OCI-LY7 (cell line): ENCODE results near the gene TAS2R30. TPM values are rescaled to one million over a fixed set of nuclear protein-coding genes. Genes with fewer than 3 reads are reported as not detected.

Source experiments
- BruUV-seq: library from RNA; stranded (reverse); fragments of 400-500 nt; replicated peaks from 2 replicates; lab custom pipeline; 2021; lab: Mats Ljungman, UMichigan
- CTCF ChIA-PET: fragments of 300-600 bp; sonication (Branson Sonifier 250); formaldehyde crosslinking; loops from one replicate; lab custom pipeline; 2022; ENCODE audit warnings: antibody characterized with exemption; ENCODE audit not compliant: unreplicated experiment; lab: Charles Lee
- POLR2A ChIA-PET: fragments of 300-600 bp; sonication (Branson Sonifier 250); formaldehyde crosslinking; loops from one replicate; lab custom pipeline; 2022; ENCODE audit warnings: antibody characterized with exemption; lab: Charles Lee
- DNase-seq: peaks from one replicate; pipeline ENCODE4 v3.0.0-alpha.2; 2015; ENCODE audit warnings: low spot score
- H2AFZ ChIP-seq: fragments of 200-600 bp; sonication (generic), shearing (Covaris generic); 2 replicates; pipeline ENCODE4 v1.6.1; 2014; ENCODE audit warnings: mild to moderate bottlenecking, antibody characterized with exemption, low read length, moderate library complexity
- H3K27ac ChIP-seq: fragments of 200-600 bp; sonication (generic); 2 replicates; pipeline ENCODE4 v1.5.1; 2014; ENCODE audit warnings: mixed run types, low read depth, mild to moderate bottlenecking, moderate library complexity, low read length, inconsistent platforms; ENCODE audit not compliant: poor library complexity, severe bottlenecking
- H3K36me3 ChIP-seq: fragments of 200-600 bp; sonication (generic); 2 replicates; pipeline ENCODE4 v1.6.1; 2014; ENCODE audit warnings: mild to moderate bottlenecking, antibody characterized with exemption, low read length, moderate library complexity, mixed read lengths; ENCODE audit not compliant: insufficient read depth
- H3K4me1 ChIP-seq: fragments of 200-600 bp; sonication (generic); 2 replicates; pipeline ENCODE4 v1.5.1; 2014; ENCODE audit warnings: mild to moderate bottlenecking, low read length; ENCODE audit not compliant: insufficient read depth, poor library complexity, severe bottlenecking
- H3K4me2 ChIP-seq: fragments of 200-600 bp; sonication (generic); 2 replicates; pipeline ENCODE4 v1.6.1; 2014; ENCODE audit warnings: mild to moderate bottlenecking, low read length
- H3K4me3 ChIP-seq: fragments of 200-600 bp; sonication (generic); 2 replicates; pipeline ENCODE4 v1.5.1; 2014; ENCODE audit warnings: mild to moderate bottlenecking, low read depth, low read length; ENCODE audit not compliant: poor library complexity, severe bottlenecking
- H3K79me2 ChIP-seq: fragments of 200-600 bp; sonication (generic); 2 replicates; pipeline ENCODE4 v1.6.1; 2016; ENCODE audit warnings: low read depth, mild to moderate bottlenecking, low read length, moderate library complexity, mixed read lengths; ENCODE audit not compliant: insufficient read depth
- H3K9me2 ChIP-seq: fragments of 200-600 bp; sonication (generic); 2 replicates; pipeline ENCODE4 v1.6.1; 2016; ENCODE audit warnings: mild to moderate bottlenecking, low read length, mixed read lengths; ENCODE audit not compliant: insufficient read depth
- H3K9me3 ChIP-seq: fragments of 200-600 bp; sonication (generic); 2 replicates; pipeline ENCODE4 v1.6.1; 2014; ENCODE audit warnings: mild to moderate bottlenecking, mixed run types, low read length, mixed read lengths
- H4K20me1 ChIP-seq: fragments of 200-600 bp; sonication (generic); 2 replicates; pipeline ENCODE4 v1.6.1; 2014; ENCODE audit warnings: mild to moderate bottlenecking, antibody characterized with exemption, low read length, moderate library complexity, mixed read lengths; ENCODE audit not compliant: insufficient read depth
- EZH2phosphoT487 ChIP-seq: fragments of 200-600 bp; sonication (generic); IDR thresholded peaks from 2 replicates; pipeline ENCODE4 v1.6.1; 2018; ENCODE audit warnings: low read depth, borderline replicate concordance, mild to moderate bottlenecking, mixed run types, antibody characterized with exemption, low read length, moderate library complexity, mixed read lengths
- intact Hi-C: fragments of 100-400 bp; cut with micrococcal nuclease; formaldehyde crosslinking; loops from one replicate; pipeline ENCODE4 v1.10.0; 2022; ENCODE audit not compliant: unreplicated experiment
- total RNA-seq, 2 experiments: library from RNA; depleted of rRNA in 1 of 2; stranded (reverse); fragments of >200 nt in 1 of 2; shearing (Covaris generic) in 1 of 2; gene quantifications; 2 replicates each; pipeline ENCODE4 v1.2.3, GENCODE V29; 2014 to 2022
- TF ChIP-seq, protein P1 (sequence below): fragments of 200-600 bp; sonication (generic); conservative IDR thresholded peaks from 2 replicates; pipeline ENCODE4 v1.5.1; 2014; ENCODE audit warnings: mild to moderate bottlenecking, antibody characterized with exemption, low read length, moderate library complexity, mixed read lengths

TAS2R30 gene
- total RNA-seq, 2 experiments from 2014 or later, result 4.1 to 6.0 TPM

GRCh38 chr12:11158885-11159444 is 24.5 kb upstream of the TAS2R30 start:
- peaks cover 21% of the 10 kb centered on the region for H3K9me3 ChIP-seq
- BruUV-seq, result no TSS peak
- CTCF ChIA-PET, result no interaction called here
- no peak for TF ChIP-seq EZH2phosphoT487
- TF ChIP-seq, protein P1, sequence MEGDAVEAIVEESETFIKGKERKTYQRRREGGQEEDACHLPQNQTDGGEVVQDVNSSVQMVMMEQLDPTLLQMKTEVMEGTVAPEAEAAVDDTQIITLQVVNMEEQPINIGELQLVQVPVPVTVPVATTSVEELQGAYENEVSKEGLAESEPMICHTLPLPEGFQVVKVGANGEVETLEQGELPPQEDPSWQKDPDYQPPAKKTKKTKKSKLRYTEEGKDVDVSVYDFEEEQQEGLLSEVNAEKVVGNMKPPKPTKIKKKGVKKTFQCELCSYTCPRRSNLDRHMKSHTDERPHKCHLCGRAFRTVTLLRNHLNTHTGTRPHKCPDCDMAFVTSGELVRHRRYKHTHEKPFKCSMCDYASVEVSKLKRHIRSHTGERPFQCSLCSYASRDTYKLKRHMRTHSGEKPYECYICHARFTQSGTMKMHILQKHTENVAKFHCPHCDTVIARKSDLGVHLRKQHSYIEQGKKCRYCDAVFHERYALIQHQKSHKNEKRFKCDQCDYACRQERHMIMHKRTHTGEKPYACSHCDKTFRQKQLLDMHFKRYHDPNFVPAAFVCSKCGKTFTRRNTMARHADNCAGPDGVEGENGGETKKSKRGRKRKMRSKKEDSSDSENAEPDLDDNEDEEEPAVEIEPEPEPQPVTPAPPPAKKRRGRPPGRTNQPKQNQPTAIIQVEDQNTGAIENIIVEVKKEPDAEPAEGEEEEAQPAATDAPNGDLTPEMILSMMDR, result no peak
- H3K4me1 ChIP-seq, result no peaks in the 10 kb centered on the region
- no peaks in the 10 kb centered on the region for H3K9me2 ChIP-seq
- H3K36me3 ChIP-seq, result peaks cover 37% of the 10 kb centered on the region
- POLR2A ChIA-PET, result interaction anchor here (2.1 kb wide), 1 partner anchor 12 kb away, joined by 7 read pairs; the partner anchor contains the start of gene SMIM10L1
- H3K4me3 ChIP-seq, result no peak overlapping the region
- H2AFZ ChIP-seq, result no peak overlapping the region
- intact Hi-C loops, result no loop called here
- peaks cover 5% of the 10 kb centered on the region; the same call in 1 of the 2 replicates for H4K20me1 ChIP-seq
- H3K4me2 ChIP-seq, result no peak overlapping the region
- DNase-seq, result no peak
- peaks cover 70% of the 10 kb centered on the region for H3K79me2 ChIP-seq
- no peak overlapping the region for H3K27ac ChIP-seq

GRCh38 chr12:11154400-11154925 is 20.0 kb upstream of the TAS2R30 start:
- intact Hi-C loops, result no loop called here
- POLR2A ChIA-PET, result interaction anchor here (1.1 kb wide), 1 partner anchor 9 kb away, joined by 3 read pairs; no protein-coding TSS in a partner anchor

More at GRCh38 chr12:11154400-11154925, 20.0 kb upstream of the TAS2R30 start:
- Histone ChIP-seq H3K27ac (no peak overlapping the region), H4K20me1 (no peaks in the 10 kb centered on the region), H3K36me3 (peaks cover 22% of the 10 kb centered on the region), H3K4me2 (no peak overlapping the region), H3K4me3 (no peak overlapping the region), H3K9me2 (no peaks in the 10 kb centered on the region), H3K9me3 (peaks cover 22% of the 10 kb centered on the region), H3K79me2 (peaks cover 53% of the 10 kb centered on the region), H3K4me1 (no peaks in the 10 kb centered on the region), H2AFZ (no peak overlapping the region)
- TF ChIP-seq, protein P1, result no peak
- TF ChIP-seq EZH2phosphoT487, result no peak
- no peak for DNase-seq
- CTCF ChIA-PET, result no interaction called here
- BruUV-seq, result no TSS peak
